Measurements from ENCODE around the gene PRTFDC1.

PRTFDC1 gene

GRCh38 chr10:24910574-24910973, 41.8 kb downstream of the PRTFDC1 start:
- Histone ChIP-seq H3K4me2 (ENCODE audit: low read depth, low read length, poor library complexity, severe bottlenecking) (no peak overlapping the region), H3K27me3 (ENCODE audit: low read length) (no peaks in the 10 kb centered on the region), H3F3A (ENCODE audit: insufficient read depth) (no peaks in the 10 kb centered on the region)

GRCh38 chr10:24908793-24909423, 43.5 kb downstream of the PRTFDC1 start:
- Histone ChIP-seq H3K9me2 (replicated peaks; ENCODE audit: insufficient read depth, low read length) (no peaks in the 10 kb centered on the region), H3K79me2 (ENCODE audit: insufficient read depth, low read length) (no peaks in the 10 kb centered on the region), H3K27ac (ENCODE audit: low read depth, low read length) (no peak overlapping the region), H3K9me3 (ENCODE audit: insufficient read depth, low read length) (no peaks in the 10 kb centered on the region), H4K20me1 (ENCODE audit: low read depth, low read length) (no peaks in the 10 kb centered on the region), H2AFZ (ENCODE audit: low read depth, low read length, severe bottlenecking) (no peak overlapping the region), H3F3A (ENCODE audit: insufficient read depth) (no peaks in the 10 kb centered on the region), H3K36me3 (ENCODE audit: low read length) (no peaks in the 10 kb centered on the region), H3K27me3 (ENCODE audit: low read length) (no peaks in the 10 kb centered on the region), H3K4me2 (ENCODE audit: low read depth, low read length, poor library complexity, severe bottlenecking) (no peak overlapping the region), H3K9ac (ENCODE audit: low read length) (no peak overlapping the region), H3K4me3 (ENCODE audit: insufficient read depth, low read length, poor library complexity, severe bottlenecking) (no peak overlapping the region)
- no peak for TF ChIP-seq CTCF (IDR thresholded peaks at IDR 0.05; ENCODE audit: insufficient read depth, low read length, poor library complexity, severe bottlenecking)
- no peak for TF ChIP-seq EZH2phosphoT487 (conservative IDR thresholded peaks at IDR 0.05; ENCODE audit: low read length)

More at GRCh38 chr10:24910574-24910973, 41.8 kb downstream of the PRTFDC1 start:
- no peak for TF ChIP-seq CTCF (IDR thresholded peaks at IDR 0.05; ENCODE audit: insufficient read depth, low read length, poor library complexity, severe bottlenecking)
- no peak for TF ChIP-seq EZH2phosphoT487 (conservative IDR thresholded peaks at IDR 0.05; ENCODE audit: low read length)
- H3K79me2 ChIP-seq (ENCODE audit: insufficient read depth, low read length): no peaks in the 10 kb centered on the region
- no peaks in the 10 kb centered on the region for H3K9me3 ChIP-seq (ENCODE audit: insufficient read depth, low read length)
- no peak overlapping the region for H2AFZ ChIP-seq (ENCODE audit: low read depth, low read length, severe bottlenecking)
- H3K4me3 ChIP-seq (ENCODE audit: insufficient read depth, low read length, poor library complexity, severe bottlenecking): no peak overlapping the region
- no peaks in the 10 kb centered on the region for H3K36me3 ChIP-seq (ENCODE audit: low read length)
- H4K20me1 ChIP-seq (ENCODE audit: low read depth, low read length): no peaks in the 10 kb centered on the region
- H3K9me2 ChIP-seq (replicated peaks; ENCODE audit: insufficient read depth, low read length): no peaks in the 10 kb centered on the region
- no peak overlapping the region for H3K27ac ChIP-seq (ENCODE audit: low read depth, low read length)
- no peak overlapping the region for H3K9ac ChIP-seq (ENCODE audit: low read length)

GRCh38 chr10:24907956-24908355, 44.5 kb downstream of the PRTFDC1 start:
- no peaks in the 10 kb centered on the region for H3K9me2 ChIP-seq (replicated peaks; ENCODE audit: insufficient read depth, low read length)
- H3K27me3 ChIP-seq (ENCODE audit: low read length): no peaks in the 10 kb centered on the region
- H3F3A ChIP-seq (ENCODE audit: insufficient read depth): no peaks in the 10 kb centered on the region

More at GRCh38 chr10:24907956-24908355, 44.5 kb downstream of the PRTFDC1 start:
- TF ChIP-seq CTCF (IDR thresholded peaks at IDR 0.05; ENCODE audit: insufficient read depth, low read length, poor library complexity, severe bottlenecking) (no peak), EZH2phosphoT487 (conservative IDR thresholded peaks at IDR 0.05; ENCODE audit: low read length) (no peak)
- no peak overlapping the region for H2AFZ ChIP-seq (ENCODE audit: low read depth, low read length, severe bottlenecking)
- H4K20me1 ChIP-seq (ENCODE audit: low read depth, low read length): no peaks in the 10 kb centered on the region
- H3K36me3 ChIP-seq (ENCODE audit: low read length): no peaks in the 10 kb centered on the region
- H3K79me2 ChIP-seq (ENCODE audit: insufficient read depth, low read length): no peaks in the 10 kb centered on the region
- H3K27ac ChIP-seq (ENCODE audit: low read depth, low read length): no peak overlapping the region
- no peak overlapping the region for H3K4me2 ChIP-seq (ENCODE audit: low read depth, low read length, poor library complexity, severe bottlenecking)
- no peak overlapping the region for H3K9ac ChIP-seq (ENCODE audit: low read length)
- H3K9me3 ChIP-seq (ENCODE audit: insufficient read depth, low read length): no peaks in the 10 kb centered on the region
- no peak overlapping the region for H3K4me3 ChIP-seq (ENCODE audit: insufficient read depth, low read length, poor library complexity, severe bottlenecking)
